Nephron progenitor cell (in vitro differentiated cells): Measurements from ENCODE around the gene PLEKHG4B.

ENCODE experiments used
- DNase-seq: peaks from one replicate; pipeline ENCODE4 v3.0.0; 2021
- H3K27ac Mint-ChIP-seq: 2 replicates; pipeline ENCODE4 v1.8.0; 2021; ENCODE audit warnings: mild to moderate bottlenecking, moderate library complexity, mixed read lengths
- H3K27me3 Mint-ChIP-seq: 2 replicates; pipeline ENCODE4 v1.8.0; 2021; ENCODE audit warnings: mild to moderate bottlenecking, low read depth, mixed read lengths; ENCODE audit not compliant: poor library complexity
- H3K36me3 Mint-ChIP-seq: 2 replicates; pipeline ENCODE4 v1.8.0; 2021; ENCODE audit warnings: low read depth, mixed read lengths
- H3K4me1 Mint-ChIP-seq: 2 replicates; pipeline ENCODE4 v1.8.0; 2021; ENCODE audit warnings: mixed read lengths
- H3K4me3 Mint-ChIP-seq: 2 replicates; pipeline ENCODE4 v1.8.0; 2021; ENCODE audit warnings: mild to moderate bottlenecking, moderate library complexity, mixed read lengths
- H3K9me3 Mint-ChIP-seq: 2 replicates; pipeline ENCODE4 v1.8.0; 2021; ENCODE audit warnings: mild to moderate bottlenecking, moderate library complexity, mixed read lengths
- CTCF ChIP-seq: fragments of 200-600 bp; sonication (generic); IDR thresholded peaks from 2 replicates; pipeline ENCODE4 v1.5.0; 2021; ENCODE audit warnings: antibody characterized with exemption

Gene PLEKHG4B

DNA sequence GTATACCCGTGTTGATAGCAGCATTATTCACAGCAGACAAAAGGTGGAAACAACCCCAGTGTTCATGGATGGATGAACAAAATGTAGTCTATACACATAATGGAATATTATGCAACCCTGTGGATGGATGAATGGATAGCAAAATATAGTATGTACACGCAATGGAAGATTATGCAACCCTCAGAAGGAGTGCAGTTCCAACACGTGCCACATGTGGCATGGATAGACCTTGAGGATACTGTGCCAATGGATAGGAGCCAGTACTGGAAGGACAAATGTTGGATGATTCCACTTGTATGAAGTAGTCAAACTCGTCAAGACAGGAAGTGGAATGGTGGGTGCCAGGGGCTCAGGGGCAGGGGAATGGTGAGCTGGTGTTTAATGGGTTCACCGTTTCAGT is 44.9 kb downstream of the PLEKHG4B start:
- Mint-ChIP-seq H3K4me3 (no peak overlapping the region), H3K9me3 (peaks cover 30% of the 10 kb centered on the region), H3K27ac (peak overlapping the region; percentile 36), H3K36me3 (peaks cover 36% of the 10 kb centered on the region), H3K4me1 (peaks cover 13% of the 10 kb centered on the region), H3K27me3 (peaks cover 3% of the 10 kb centered on the region)
- TF ChIP-seq CTCF = no peak
- DNase-seq = no peak

DNA sequence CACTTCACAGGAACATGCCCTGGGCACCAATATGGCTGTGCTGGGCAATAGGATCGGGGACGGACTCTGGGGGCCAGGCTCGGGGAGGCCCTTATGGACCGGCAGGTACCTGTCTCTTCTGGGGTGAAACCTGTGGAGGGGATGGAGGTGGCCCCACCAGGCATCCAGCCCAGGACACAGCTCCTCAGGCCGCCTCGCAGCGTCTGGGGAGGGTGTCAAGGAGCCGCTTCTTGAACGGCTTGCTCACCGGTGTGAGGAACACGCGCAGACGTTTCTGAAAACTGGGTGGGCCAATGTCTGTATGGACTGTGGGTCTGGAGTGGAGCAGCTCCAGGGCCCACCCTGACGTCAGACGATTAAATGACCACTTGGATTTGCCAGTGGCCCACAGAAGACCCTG is 45.8 kb downstream of the PLEKHG4B start:
- Mint-ChIP-seq H3K9me3 (peaks cover 21% of the 10 kb centered on the region), H3K4me1 (peaks cover 13% of the 10 kb centered on the region)
- TF ChIP-seq CTCF = no peak

DNA sequence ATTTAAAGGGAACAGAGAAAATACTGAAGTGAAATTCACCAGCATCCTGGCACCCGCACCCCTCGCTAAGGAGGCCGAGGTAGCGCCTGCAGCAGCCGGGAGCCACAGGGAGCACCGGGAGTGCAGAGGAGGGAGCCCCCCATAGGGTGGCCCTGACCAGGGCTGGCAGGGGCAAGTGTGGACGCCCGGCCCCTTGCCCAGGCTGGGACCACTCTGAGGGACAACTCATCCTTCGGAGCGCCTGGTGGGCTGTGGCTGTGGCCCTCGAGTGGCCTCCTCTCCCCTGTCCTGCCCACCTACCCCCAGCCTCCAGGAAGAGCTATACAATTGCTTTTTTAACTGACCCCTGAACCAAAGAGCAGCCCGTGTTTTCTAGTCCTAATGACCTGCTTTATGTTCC is 47.0 kb downstream of the PLEKHG4B start:
- DNase-seq = no peak
- no peak overlapping the region for H3K4me3 Mint-ChIP-seq
- H3K27me3 Mint-ChIP-seq = peaks cover 3% of the 10 kb centered on the region
- peak overlapping the region; percentile 84 for H3K27ac Mint-ChIP-seq
- H3K9me3 Mint-ChIP-seq = peaks cover 11% of the 10 kb centered on the region
- H3K4me1 Mint-ChIP-seq = peaks cover 13% of the 10 kb centered on the region
- peaks cover 33% of the 10 kb centered on the region for H3K36me3 Mint-ChIP-seq
- TF ChIP-seq CTCF = no peak

More for the DNA sequence above, 45.8 kb downstream of the PLEKHG4B start:
- Mint-ChIP-seq H3K4me3 (no peak overlapping the region), H3K36me3 (peaks cover 36% of the 10 kb centered on the region), H3K27ac (no peak overlapping the region), H3K27me3 (peaks cover 3% of the 10 kb centered on the region)
- no peak for DNase-seq

- H3K4me3 Mint-ChIP-seq = no peak overlapping the region
- H3K4me1 Mint-ChIP-seq = peaks cover 13% of the 10 kb centered on the region
- no peak for TF ChIP-seq CTCF
- H3K36me3 Mint-ChIP-seq = peaks cover 35% of the 10 kb centered on the region
- H3K27ac Mint-ChIP-seq = no peak overlapping the region
- no peak for DNase-seq
- no peaks in the 10 kb centered on the region for H3K27me3 Mint-ChIP-seq
- H3K9me3 Mint-ChIP-seq = peaks cover 9% of the 10 kb centered on the region
Observed at GRCh38 chr5:139579-140442, 47.8 kb downstream of the PLEKHG4B start.

- H3K4me3 Mint-ChIP-seq = no peak overlapping the region
- H3K27ac Mint-ChIP-seq = no peak overlapping the region
- no peak for DNase-seq
- TF ChIP-seq CTCF = no peak
- H3K9me3 Mint-ChIP-seq = peaks cover 5% of the 10 kb centered on the region
- H3K4me1 Mint-ChIP-seq = peaks cover 13% of the 10 kb centered on the region
- peaks cover 39% of the 10 kb centered on the region for H3K36me3 Mint-ChIP-seq
- H3K27me3 Mint-ChIP-seq = no peaks in the 10 kb centered on the region
Observed at GRCh38 chr5:140443-140829, 48.5 kb downstream of the PLEKHG4B start.

DNA sequence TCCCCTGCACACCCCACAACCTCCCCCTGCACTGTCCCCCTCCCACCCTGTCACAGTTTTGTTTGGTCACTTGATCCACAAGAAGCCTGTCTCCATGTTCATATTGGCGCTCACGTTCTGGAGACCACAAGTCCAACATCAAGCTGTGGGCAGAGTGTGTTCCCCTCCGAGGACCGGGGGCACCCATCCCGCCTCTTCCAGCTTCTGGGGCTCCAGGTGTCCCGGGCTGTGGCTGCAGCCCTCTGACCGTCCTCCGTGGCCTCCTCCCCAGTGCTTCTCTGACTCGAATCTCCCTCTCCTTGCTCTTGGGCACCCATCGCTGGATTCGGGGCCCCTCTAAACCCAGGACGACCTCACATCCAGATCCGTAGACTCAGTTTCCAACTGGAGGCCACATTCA is 49.2 kb downstream of the PLEKHG4B start:
- TF ChIP-seq CTCF = no peak
- no peak for DNase-seq
- Mint-ChIP-seq H3K4me1 (peaks cover 13% of the 10 kb centered on the region), H3K4me3 (no peak overlapping the region), H3K36me3 (peaks cover 39% of the 10 kb centered on the region), H3K9me3 (peaks cover 10% of the 10 kb centered on the region), H3K27ac (no peak overlapping the region), H3K27me3 (no peaks in the 10 kb centered on the region)
